Upper lobe of left lung (tissue), 6 donors: ENCODE data around the gene BCKDK. TPM values are rescaled to one million over a fixed set of nuclear protein-coding genes. Genes with fewer than 3 reads are reported as not detected.
A peak's percentile ranks its signal among the peaks of the same experiment; 100 is the strongest.

Experiments used
- ATAC-seq, 2 donors: fragments of 200-7000 bp; cut with Tn5 transposase; one replicate each; pipeline ENCODE4 v1.9.1; 2022; ENCODE audit warnings: mild to moderate bottlenecking in 2 of 2, moderate library complexity in 2 of 2; ENCODE audit not compliant: low FRiP score in 2 of 2
- DNase-seq, 2 donors: peaks; one replicate each; pipeline ENCODE4 v3.0.0-alpha.2; 2019 to 2020
- H3K27ac ChIP-seq, 4 donors: fragments of 200-600 bp; sonication (generic); one replicate each; pipeline ENCODE4 v1.5.1; 2016 to 2019
- H3K27me3 ChIP-seq, 4 donors: fragments of 200-600 bp; sonication (generic); one replicate each; pipeline ENCODE4 v1.5.1; 2017 to 2019
- H3K36me3 ChIP-seq, 4 donors: fragments of 200-600 bp; sonication (generic); one replicate each; pipeline ENCODE4 v1.5.1; 2016 to 2019
- H3K4me1 ChIP-seq, 4 donors: fragments of 200-600 bp; sonication (generic); one replicate each; pipeline ENCODE4 v1.5.1; 2018 to 2019
- H3K4me3 ChIP-seq, 4 donors: fragments of 200-600 bp; sonication (generic); one replicate each; pipeline ENCODE4 v1.5.1; 2017 to 2019; ENCODE audit warnings: mild to moderate bottlenecking in 2 of 4, moderate library complexity in 1 of 4
- H3K9me3 ChIP-seq, 4 donors: fragments of 200-600 bp; sonication (generic); one replicate each; pipeline ENCODE4 v1.5.1; 2018 to 2019
- CTCF ChIP-seq, 6 experiments: fragments of 450-650 bp in 4 of 6; fragments of 200-600 bp in 2 of 6; sonication (generic) in 2 of 6; IDR thresholded peaks; one replicate each; pipeline ENCODE4 v1.5.1; 2016 to 2019; ENCODE audit warnings: antibody characterized with exemption in 6 of 6
- EP300 ChIP-seq, 4 donors: sonication (generic); formaldehyde crosslinking; IDR thresholded peaks; one replicate each; pipeline ENCODE4 v1.5.1; 2017; ENCODE audit warnings: antibody characterized with exemption in 4 of 4, control low read depth in 2 of 4
- POLR2A ChIP-seq, 4 donors: fragments of 450-650 bp; IDR thresholded peaks; one replicate each; pipeline ENCODE4 v1.5.1; 2016 to 2017; ENCODE audit warnings: antibody characterized with exemption in 4 of 4, mild to moderate bottlenecking in 2 of 4
- POLR2AphosphoS5 ChIP-seq, 2 donors: sonication (generic); formaldehyde crosslinking; IDR thresholded peaks; one replicate each; pipeline ENCODE4 v1.5.1; 2017; ENCODE audit warnings: antibody characterized with exemption in 2 of 2
- WGBS, 2 donors: methylation state at CpG; one replicate each; pipeline ENCODE4 v1.1.5; 2017 to 2018; 5-methylcytosine and 5-hydroxymethylcytosine counted together
- total RNA-seq, 6 donors: library from RNA; depleted of rRNA in 4 of 6; stranded (reverse); fragments of >200 nt in 4 of 6; gene quantifications; one replicate each; pipeline versions ENCODE4 v1.1.0 to v1.2.1, GENCODE V29; 2016 to 2021
- donor health status: DM: no; HTN: no; CAD: no; lungs with moderate emphysema.
- donor health status: DM: no; HTN: yes; CAD: no; lungs with severe emphysema.

BCKDK gene
- total RNA-seq, 6 donors from 2014 or later: 23.2 to 64.4 (median 39.3) TPM

GRCh38 chr16:31130336-31130891 lies 22.2 kb downstream of the BCKDK start:
- DNase-seq (peak; percentile 59 to 79), ATAC-seq (peak in 1 of 2 donors; percentile 1)
- WGBS, 2 donors: 40 to 59% methylated on average over 1 to 10 of the region's 10 CpGs
- H3K4me3 ChIP-seq: peak overlapping the region in 1 of 4 donors; percentile 17
- H3K36me3 ChIP-seq: peaks cover 0 to 66% (median 39%) of the 10 kb centered on the region in 4 donors
- H3K27me3 ChIP-seq: no peaks in the 10 kb centered on the region
- H3K9me3 ChIP-seq: no peaks in the 10 kb centered on the region
- H3K27ac ChIP-seq: peak overlapping the region; percentile 91 to 94 (median 92)
- peaks cover 29 to 82% (median 58%) of the 10 kb centered on the region in 4 donors for H3K4me1 ChIP-seq
- TF ChIP-seq POLR2A (IDR thresholded peaks at IDR 0.05) (no peak), EP300 (IDR thresholded peaks at IDR 0.05) (peak in 1 of 4 donors; percentile 1)

GRCh38 chr16:31130899-31131298 lies 22.7 kb downstream of the BCKDK start:
- 72 to 85% methylated on average over 2 to 6 of the region's 6 CpGs for WGBS, 2 donors
- DNase-seq (peak; percentile 90 to 94), ATAC-seq (peak; percentile 5 to 79)
- TF ChIP-seq POLR2AphosphoS5 (IDR thresholded peaks at IDR 0.05): peak; percentile 54
- no peak for TF ChIP-seq CTCF (IDR thresholded peaks at IDR 0.05)
- peak in 1 of 4 donors; percentile 17 for TF ChIP-seq EP300 (IDR thresholded peaks at IDR 0.05)
- peak in 1 of 4 donors; percentile 43 for TF ChIP-seq POLR2A (IDR thresholded peaks at IDR 0.05)
- Histone ChIP-seq H3K27me3 (no peaks in the 10 kb centered on the region), H3K27ac (peak overlapping the region; percentile 91 to 94 (median 92)), H3K4me1 (peaks cover 29 to 85% (median 59%) of the 10 kb centered on the region in 4 donors), H3K4me3 (peak overlapping the region in 1 of 4 donors; percentile 17), H3K9me3 (no peaks in the 10 kb centered on the region), H3K36me3 (peaks cover 0 to 63% (median 39%) of the 10 kb centered on the region in 4 donors)

- no peak for DNase-seq
- H3K27me3 ChIP-seq: no peaks in the 10 kb centered on the region
Measured at GRCh38 chr16:31131416-31131815, 23.2 kb downstream of the BCKDK start.

DNA sequence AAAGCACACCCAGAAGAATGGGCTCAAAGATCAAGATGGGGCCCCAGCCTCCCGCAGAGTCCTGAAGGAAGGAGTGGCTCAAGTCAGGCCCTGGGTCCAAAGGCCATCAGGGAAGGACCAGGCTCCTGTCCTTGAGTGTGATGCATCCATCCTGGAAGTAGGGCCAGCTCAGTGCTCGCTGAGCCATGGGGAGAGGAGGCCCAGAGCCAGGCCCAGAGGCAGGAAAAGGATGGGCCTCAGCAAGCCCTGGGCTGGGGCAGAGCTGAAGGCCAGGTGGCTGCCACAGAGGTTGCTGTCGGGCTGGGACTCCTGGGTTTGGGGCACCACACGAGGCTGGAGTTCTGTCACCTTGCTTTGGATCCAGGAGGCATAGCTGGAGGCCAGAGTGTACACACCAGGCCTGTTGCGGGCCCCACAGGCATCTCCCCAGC lies 23.7 kb downstream of the BCKDK start:
- H3K27me3 ChIP-seq: no peaks in the 10 kb centered on the region
- no peak for TF ChIP-seq POLR2A (IDR thresholded peaks at IDR 0.05)
- no peak for TF ChIP-seq EP300 (IDR thresholded peaks at IDR 0.05)
- no peak for TF ChIP-seq CTCF (IDR thresholded peaks at IDR 0.05)
- TF ChIP-seq POLR2AphosphoS5 (IDR thresholded peaks at IDR 0.05): no peak
- ATAC-seq (no peak), DNase-seq (no peak)
- H3K4me1 ChIP-seq: peaks cover 29 to 83% (median 54%) of the 10 kb centered on the region in 4 donors
- peak overlapping the region; percentile 37 to 94 (median 92) for H3K27ac ChIP-seq
- H3K36me3 ChIP-seq: peaks cover 0 to 57% (median 38%) of the 10 kb centered on the region in 4 donors
- no peaks in the 10 kb centered on the region for H3K9me3 ChIP-seq
- no peak overlapping the region for H3K4me3 ChIP-seq
- 85% methylated on average over 2 of the region's 5 CpGs; no CpG with 5 or more reads in 1 of the 2 donors for WGBS, 2 donors

More at GRCh38 chr16:31131416-31131815, 23.2 kb downstream of the BCKDK start:
- peaks cover 29 to 88% (median 58%) of the 10 kb centered on the region in 4 donors for H3K4me1 ChIP-seq
- ATAC-seq: no peak
- H3K27ac ChIP-seq: peak overlapping the region; percentile 37 to 94 (median 92)
- H3K9me3 ChIP-seq: no peaks in the 10 kb centered on the region
- no peak for TF ChIP-seq CTCF (IDR thresholded peaks at IDR 0.05)
- no peak for TF ChIP-seq EP300 (IDR thresholded peaks at IDR 0.05)
- TF ChIP-seq POLR2A (IDR thresholded peaks at IDR 0.05): no peak
- TF ChIP-seq POLR2AphosphoS5 (IDR thresholded peaks at IDR 0.05): no peak
- WGBS, 2 donors: 65 to 83% methylated on average over 8 to 11 of the region's 11 CpGs
- H3K4me3 ChIP-seq: no peak overlapping the region
- peaks cover 0 to 59% (median 39%) of the 10 kb centered on the region in 4 donors for H3K36me3 ChIP-seq

DNA sequence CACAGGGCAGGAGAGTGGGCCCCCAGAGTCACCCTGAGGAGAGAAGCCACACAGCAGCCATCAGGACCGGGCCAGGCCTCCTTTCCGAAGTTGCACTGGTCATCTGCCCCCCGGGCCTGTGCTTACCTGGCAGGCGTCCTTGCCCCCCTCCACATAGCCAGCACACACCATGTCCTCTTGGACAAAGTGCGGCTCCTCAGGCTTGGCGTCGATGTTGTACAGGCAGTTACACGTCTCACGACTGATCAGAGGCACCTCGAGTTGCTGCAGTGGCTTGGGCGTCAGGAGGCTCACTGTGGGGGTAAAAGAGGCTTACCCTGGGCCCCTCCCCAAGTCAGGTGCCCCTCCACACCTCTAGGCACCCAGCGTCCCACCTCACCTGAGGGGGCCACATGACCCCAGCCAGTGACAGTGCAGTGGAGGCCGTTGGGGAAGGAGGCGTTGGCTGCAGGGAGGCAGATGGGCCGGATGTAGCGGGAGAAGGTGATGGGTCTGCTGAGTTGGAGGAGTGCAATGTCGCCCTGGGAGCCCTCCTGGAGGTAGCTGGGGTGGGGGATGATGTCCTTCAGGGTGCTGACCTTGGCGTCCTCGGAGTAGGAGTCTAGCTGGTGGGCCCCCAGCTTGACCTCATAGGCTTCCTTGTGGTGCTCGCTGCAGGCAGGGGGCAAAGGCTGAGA lies 24.3 kb downstream of the BCKDK start:
- TF ChIP-seq EP300 (IDR thresholded peaks at IDR 0.05) (no peak), CTCF (IDR thresholded peaks at IDR 0.05) (no peak), POLR2AphosphoS5 (IDR thresholded peaks at IDR 0.05) (no peak), POLR2A (IDR thresholded peaks at IDR 0.05) (no peak)
- H3K27me3 ChIP-seq: no peaks in the 10 kb centered on the region
- H3K4me3 ChIP-seq: no peak overlapping the region
- 83 to 87% methylated on average over 7 to 17 of the region's 20 CpGs for WGBS, 2 donors
- no peak for DNase-seq
- peaks cover 28 to 77% (median 48%) of the 10 kb centered on the region in 4 donors for H3K4me1 ChIP-seq
- no peaks in the 10 kb centered on the region for H3K9me3 ChIP-seq
- ATAC-seq: no peak
- H3K27ac ChIP-seq: peak overlapping the region in 3 of 4 donors; percentile 91 to 94 (median 92)
- peaks cover 0 to 51% (median 32%) of the 10 kb centered on the region in 4 donors for H3K36me3 ChIP-seq
